ENCODE data around the gene N4BP2.

Gene N4BP2

DNA sequence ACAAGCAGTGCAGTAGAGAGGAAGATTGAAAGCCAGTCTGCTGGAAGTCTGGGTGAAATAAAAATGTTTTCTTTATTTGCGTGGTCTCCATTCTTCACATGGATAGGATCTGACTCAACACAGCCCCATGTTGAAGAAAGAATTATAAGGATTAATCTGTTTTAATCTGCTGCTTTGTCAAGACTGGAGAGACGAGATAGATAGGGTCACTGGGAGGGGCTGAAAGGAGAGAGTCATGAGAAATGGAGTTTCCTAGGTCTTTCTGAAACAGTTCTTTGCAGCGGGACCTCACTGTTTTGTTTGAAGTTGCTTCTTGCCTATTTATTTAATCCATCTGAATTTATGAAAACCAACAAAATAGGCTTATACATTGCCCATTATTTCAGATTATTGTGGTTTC, 107.8 kb downstream of the N4BP2 start:
- no peak for DNase-seq

DNA sequence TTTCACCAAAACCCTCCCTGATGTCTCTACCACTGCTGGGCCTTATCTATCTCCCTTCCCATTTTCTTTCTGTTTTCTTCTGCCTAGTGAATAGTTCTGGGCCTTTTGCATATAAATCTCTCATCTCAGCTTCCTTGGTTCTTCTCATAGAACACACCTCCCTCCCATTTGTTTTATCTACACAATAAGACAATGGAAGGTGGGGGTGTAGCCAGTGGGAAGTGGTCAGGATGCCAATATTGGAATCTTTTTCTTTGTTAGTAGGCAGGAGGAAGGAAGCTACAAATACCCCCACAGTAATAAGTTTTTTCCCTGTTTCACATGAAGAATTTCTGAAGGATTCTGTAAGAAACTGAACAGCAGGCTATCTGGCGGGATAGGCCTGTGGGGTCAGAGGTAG, 109.3 kb downstream of the N4BP2 start:
- DNase-seq, result no peak

GRCh38 chr4:40168070-40168469, 111.4 kb downstream of the N4BP2 start:
- no peak for DNase-seq

DNA sequence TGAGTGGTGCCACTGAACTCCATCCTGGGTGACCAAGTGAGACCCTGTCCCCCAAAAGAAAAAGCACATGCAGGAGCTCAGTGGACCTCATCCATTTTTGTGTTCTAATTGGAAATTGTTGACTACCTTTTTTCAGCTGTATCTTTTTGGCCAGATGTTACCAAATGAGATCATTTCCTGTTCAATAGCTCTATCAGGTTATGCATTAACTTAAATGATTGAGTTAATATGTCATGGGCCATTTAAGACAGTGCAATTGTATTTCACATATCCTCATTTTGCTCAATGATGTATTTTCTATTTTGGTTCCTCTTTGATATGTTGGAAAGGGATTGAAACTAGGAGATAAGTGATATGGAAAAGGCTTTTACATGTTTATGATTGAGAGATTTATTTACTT, 113.9 kb downstream of the N4BP2 start:
- DNase-seq, result no peak

- DNase-seq, result no peak
These were observed 116.8 kb downstream of the N4BP2 start for GRCh38 chr4:40173470-40173875.

DNA sequence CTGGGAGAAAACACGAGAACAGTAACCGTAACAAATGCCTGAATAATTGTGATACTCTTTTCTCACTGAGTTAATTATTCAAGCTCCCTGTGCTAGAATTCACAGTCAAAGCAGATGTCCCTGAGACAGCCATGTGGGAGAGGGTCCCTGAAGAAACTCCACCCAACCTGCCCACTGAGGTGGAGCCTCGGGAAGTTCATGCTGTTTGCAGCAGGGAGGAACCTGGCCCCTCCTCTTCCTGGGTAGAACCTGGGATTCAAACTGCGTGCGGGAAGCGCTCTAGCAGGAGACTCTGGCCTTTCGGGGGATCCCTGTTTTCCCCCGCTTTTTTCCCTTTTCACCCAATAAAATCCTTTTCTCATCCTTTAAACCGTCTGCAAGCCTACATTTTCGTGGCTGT, 120.0 kb downstream of the N4BP2 start:
- DNase-seq, result no peak

DNA sequence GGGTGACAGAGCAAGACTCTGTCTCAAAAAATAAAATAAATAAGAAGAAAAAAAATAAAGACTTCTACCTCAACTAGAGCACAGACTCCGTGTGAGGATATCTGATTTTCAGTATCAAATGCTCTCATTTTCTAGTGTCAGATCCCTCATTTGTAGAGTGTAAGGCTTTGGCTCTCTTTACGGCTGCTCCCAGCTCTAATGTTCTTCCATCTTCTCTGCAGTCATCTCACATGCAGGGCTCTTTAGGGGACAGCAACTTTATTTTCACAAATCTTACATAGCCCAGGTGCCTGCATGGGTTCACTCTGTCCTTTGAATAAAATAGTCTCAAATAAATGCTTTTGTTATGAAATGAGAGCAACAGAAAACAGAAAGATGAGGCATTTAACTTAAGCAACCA, 120.9 kb downstream of the N4BP2 start:
- no peak for DNase-seq

DNA sequence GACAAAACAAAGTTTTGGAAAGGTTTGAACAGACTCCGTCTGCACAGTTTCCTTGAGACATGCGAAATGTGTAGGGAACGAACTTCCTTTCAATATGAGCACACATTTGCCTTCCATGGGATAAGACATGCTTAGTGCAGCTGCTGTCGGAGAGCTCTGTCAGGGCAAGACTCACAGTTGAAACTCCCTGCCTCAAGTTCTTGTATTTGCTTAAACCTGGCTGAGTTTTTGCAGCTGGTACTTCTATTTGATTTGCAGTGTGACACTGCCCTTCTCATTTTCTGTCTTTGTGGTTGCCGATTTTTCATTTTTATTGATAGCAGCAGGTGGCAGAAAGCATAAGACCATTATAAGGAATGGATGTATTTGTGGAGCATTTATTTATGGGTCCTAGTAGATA, 122.0 kb downstream of the N4BP2 start:
- DNase-seq, result no peak

DNA sequence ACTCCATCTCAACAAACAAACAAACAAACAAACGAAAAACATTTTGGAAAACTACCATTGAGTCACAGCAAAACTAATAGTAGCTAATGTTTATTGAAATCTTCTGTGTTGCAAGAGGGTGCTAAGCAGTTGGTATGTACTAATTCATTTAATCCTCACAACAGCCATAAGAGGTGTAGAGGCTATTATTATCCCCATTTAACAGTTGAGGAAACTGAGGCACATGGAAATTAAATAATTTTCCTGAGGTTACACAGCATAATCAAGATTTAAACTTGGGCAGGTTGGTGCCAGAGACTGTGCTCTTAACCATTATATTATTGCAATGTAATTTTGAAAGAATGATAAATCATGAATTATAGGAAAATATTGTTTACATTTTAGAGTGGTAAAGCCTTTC, 122.7 kb downstream of the N4BP2 start:
- no peak for DNase-seq

- DNase-seq, result no peak
These were observed 123.7 kb downstream of the N4BP2 start for GRCh38 chr4:40180356-40180755.

GRCh38 chr4:40182001-40182400, 125.4 kb downstream of the N4BP2 start:
- no peak for DNase-seq

DNA sequence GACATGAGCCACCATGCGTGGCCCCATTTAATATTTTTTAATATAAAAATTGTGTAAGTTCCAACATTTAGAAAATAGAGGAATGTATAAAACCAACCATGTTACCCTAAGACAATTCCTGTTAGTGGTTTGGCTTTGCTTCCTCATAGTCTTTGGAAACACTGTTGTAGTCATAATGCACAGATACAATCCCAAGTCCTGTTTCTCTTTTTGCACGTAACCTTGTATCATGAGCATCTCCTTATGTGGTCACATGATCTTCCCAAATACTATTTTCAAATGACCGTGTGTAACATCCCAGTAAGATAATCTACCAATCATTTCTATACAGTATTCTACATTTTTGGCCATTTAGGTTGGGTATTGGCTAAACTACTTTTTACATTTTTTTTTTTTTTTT, 126.3 kb downstream of the N4BP2 start:
- DNase-seq, result no peak

DNA sequence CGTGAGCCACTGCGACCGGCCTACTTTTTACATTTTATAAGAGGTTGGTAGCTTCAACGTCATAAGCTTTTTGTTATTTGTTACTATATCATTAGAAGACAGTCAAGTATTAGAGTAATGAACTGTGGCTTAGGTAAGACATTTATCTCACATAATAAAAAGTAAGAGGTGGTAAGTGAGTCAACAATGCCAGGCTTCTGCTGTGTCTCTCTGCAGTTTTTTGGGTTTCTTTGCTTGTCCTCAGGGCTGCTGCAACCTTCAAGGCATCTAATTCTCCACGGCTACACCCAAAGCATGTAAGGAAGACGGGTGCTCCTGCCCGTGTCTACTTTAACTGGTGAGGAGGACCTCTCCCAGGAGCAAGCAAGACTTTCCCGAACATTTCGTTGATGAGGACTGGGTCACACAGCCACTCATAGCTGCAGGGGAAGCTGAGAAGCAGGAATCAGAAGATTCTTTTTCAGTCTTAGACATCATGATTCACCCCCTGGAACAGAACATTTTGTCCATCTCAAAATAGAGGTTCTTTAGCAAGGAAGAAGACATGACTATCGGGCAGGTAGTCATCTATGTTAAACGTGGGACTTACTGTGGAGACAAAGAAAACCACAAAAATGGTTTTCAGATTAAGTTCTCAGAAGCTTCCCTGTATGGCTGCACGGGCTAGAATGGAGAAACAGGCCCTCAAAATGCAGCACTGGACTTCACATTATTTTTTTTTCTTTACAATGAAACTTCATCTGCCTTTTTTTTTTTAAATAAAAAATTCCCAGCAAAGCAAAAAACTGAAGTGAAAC, 127.2 kb downstream of the N4BP2 start:
- no peak for DNase-seq

DNA sequence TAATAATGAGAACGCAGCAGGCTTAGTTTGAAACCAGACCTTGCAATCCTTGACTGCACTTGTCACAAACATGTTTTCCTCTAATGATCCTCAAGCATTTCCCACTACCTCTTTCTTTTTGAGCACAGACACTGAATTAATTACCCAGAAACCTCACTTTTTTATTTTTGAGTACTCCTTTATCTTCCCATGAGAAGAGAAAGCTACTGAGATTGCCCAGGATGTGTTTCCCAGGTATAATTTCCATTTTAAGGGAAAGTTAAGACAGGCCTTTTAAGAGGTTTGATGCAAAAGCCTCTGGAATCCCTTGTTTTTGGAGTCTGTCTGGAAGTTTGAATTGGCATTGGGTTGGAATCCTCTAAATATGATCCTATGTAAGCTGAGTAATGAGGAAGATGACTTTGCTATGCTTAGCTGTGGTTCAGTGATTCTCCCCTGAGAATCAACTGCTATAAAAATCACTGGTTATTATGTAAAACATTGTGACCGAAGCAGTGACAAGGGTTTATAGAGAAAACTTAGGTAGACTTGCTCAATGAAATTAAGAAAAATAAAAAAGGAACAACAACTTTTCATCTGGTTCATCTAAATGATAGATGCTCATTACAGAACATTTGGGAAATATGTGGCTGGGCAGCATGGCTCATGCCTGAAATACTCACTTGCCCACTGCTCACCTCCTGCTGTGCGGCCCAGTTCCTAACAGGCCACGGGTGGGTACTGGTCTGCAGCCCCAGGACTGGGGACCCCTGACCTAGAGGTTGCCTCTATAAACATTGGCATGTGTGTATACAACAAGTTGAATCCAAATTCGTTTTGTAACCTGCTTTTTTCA, 129.4 kb downstream of the N4BP2 start:
- DNase-seq, result no peak

GRCh38 chr4:40186665-40187014, 130.0 kb downstream of the N4BP2 start:
- DNase-seq, result no peak

- DNase-seq, result no peak
These were observed 130.8 kb downstream of the N4BP2 start for GRCh38 chr4:40187386-40187906.

- DNase-seq, result no peak
These were observed 133.4 kb downstream of the N4BP2 start for GRCh38 chr4:40190019-40190418.

- no peak for DNase-seq
These were observed 133.8 kb downstream of the N4BP2 start for GRCh38 chr4:40190465-40190864.

DNA sequence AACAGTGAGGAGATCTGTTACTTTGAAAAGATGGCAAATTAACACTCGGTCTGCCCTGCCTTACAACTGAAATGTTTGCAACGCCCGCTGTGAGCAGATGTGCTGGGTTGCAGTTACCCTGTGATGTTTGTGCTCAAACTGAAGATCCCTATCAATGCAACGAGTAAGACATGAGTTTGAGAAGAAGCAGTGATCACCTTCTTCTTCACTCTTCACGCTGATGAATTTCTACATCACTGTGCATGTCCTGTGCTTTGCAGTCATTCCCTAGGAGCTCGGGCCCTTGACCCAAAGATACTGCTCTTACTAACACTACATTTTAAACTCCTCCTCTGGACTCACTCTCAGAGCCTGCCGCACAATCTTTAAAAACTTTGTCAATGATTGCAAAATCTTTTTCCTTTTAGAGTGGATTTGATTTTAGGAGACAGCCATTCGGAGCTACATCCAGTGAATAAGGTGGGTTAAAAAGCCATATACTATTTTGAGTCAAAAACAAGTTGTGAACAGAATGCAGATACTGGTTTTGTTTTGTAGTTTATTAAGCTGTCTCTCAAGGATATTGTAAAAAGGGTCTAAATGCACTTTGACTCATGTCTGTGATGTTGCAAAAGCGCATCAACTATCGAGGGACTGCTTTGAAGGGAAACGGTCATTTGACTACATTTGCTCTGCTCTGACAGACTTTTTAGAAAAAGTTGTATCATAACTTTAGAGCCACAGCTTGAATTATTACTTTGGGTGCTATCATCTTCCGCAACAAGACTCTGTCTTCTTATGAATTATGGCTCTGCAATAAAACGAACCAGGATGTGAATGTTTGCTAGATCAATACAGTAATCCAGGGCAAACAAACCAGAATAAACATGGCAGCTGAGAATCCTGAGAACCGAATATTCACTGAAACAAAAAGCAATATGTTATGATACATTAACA, 134.5 kb downstream of the N4BP2 start:
- DNase-seq, result no peak

DNA sequence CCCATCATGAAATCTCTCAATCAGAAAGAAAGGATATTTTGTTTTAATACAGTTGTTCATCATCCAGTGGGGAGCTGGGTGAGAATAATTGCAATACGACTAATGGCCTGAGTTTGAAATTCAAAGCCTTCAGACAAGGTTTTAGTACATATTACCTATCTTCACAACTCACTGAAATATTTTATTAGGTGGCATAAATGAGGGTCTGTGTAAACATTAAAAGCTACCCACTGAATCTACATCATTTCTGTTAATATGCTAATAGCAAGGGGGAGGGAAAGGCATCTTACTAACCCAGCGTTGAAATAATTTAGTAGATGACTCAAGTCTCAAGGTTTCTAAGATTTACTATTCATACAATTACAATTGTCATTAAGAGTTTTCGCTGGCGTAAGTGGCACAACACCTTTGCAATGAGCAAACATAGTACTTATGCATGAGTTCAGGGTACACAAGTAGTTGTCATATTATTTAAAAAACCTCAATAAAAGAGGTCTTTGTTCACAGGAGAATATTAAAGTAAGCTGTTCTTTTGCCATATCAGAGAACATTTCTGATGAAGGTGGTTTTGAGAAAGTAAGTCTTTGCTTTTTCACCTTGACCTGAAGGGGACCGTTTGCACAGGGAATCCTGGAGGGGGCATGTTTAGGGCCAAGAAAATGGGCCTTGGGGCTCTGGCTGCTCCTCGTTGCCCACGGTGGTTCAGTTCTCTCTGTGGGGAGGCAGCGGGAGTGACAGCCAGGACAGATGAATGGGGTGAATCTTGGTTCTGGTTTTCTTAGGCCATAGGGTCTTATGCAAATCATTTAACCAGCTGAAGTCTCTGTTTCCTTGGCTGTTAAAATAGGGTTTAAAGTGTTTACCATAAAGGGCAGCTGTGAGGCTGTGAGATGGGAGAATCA, 135.7 kb downstream of the N4BP2 start:
- DNase-seq, result no peak

GRCh38 chr4:40193016-40193571, 136.4 kb downstream of the N4BP2 start:
- DNase-seq, result no peak

- no peak for DNase-seq
These were observed 136.9 kb downstream of the N4BP2 start for GRCh38 chr4:40193578-40193977.
